NB4 (cell line): Measurements from ENCODE around the gene SYNE3.

ENCODE experiments used
- CTCF ChIP-seq: IDR thresholded peaks from one replicate; pipeline ENCODE4 v1.5.1; 2012; ENCODE audit warnings: low read depth, low read length
- POLR2A ChIP-seq: IDR thresholded peaks from 2 replicates; pipeline ENCODE4 v1.6.1; 2011; ENCODE audit warnings: mild to moderate bottlenecking; ENCODE audit not compliant: insufficient read length; ENCODE audit errors: extremely low read depth

DNA sequence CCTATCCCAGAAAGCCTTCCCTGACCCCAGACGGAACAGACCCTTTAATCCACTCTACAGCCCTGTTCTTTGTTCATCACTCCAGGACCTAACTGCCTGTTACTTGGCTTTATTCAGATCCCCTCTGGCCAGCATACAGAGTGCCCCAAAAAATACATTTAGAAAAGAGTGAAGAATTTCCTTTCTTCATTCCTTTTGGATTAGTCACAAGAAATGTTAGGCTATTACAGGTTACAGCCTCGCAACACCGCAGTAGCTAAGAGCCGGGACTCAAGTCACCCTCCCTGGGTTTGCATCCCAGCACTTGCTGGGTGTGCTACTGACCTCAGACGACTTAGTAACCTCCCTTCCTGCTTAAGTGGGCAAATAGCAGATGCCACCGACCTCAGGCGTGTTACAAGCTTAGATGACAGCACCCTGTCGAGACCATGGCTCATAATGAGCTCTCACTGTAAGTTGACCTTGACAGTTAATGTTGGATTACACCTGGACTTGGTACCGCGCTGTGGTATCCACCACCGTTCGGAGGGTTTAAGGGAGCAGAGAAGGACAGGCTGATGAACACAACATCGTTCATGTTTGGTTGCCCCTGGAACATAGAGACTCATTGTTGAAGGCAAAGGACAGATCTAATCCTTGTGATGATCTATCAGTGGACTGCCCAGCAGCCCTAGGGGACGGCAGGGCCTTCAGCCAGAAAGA is 31.3 kb upstream of the SYNE3 start:
- TF ChIP-seq POLR2A (no peak), CTCF (no peak)
